ENCODE results near the gene RALGPS1. TPM values are rescaled to one million over a fixed set of nuclear protein-coding genes. Genes with fewer than 3 reads are reported as not detected.
A peak's percentile ranks its signal among the peaks of the same experiment; 100 is the strongest.

The RALGPS1 gene
- total RNA-seq, 2 donors from 2014 or later = 12.5 TPM

DNA sequence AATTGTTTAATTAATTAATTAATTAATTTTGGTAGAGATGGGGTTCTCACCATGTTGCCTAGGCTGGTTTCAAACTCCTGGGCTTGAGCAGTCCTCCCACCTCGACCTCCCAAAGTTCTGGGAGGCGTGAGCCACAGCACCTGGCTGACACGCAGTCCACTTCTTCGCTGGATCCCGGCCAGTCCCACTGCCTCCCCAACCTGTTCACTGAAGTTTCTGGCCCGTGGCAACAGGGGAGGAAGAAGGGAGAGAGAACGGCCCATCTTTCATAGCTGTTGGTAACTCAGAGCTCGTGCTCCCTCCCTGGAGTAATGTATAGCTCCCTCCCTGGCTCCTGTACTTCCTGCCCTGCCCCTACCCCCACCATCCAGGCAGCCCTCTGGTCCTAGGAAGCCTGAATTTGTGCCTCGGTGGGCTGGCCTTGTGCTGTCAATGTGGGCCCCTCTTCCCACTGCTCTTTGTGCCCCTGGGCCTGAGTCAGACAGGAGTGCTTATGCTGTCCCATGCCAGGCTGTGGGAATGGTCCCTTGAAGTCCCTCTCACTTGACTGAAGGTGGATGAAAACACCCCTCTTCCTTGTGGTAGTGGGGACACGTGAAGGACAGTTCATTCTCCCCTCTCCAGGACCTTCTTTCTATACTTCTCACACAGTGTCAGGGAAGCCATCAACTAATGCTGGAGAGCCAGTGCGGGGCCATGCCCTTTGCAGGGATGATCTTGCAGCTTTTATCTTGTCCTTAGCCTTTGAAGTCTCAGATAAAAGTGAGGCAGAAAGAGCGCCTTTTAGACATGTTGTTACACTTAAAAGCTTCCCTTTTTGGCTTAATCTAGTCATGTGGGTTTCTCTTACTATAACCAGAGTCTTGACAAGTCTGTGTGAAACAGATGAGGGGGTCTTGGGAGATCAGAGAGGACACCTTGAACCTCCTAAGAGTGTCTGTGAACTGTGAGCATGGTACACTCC lies 169.8 kb downstream of the RALGPS1 start:
- ATAC-seq (no peak), DNase-seq (no peak)
- intact Hi-C loops (cut with DNase I) = no loop called here

DNA sequence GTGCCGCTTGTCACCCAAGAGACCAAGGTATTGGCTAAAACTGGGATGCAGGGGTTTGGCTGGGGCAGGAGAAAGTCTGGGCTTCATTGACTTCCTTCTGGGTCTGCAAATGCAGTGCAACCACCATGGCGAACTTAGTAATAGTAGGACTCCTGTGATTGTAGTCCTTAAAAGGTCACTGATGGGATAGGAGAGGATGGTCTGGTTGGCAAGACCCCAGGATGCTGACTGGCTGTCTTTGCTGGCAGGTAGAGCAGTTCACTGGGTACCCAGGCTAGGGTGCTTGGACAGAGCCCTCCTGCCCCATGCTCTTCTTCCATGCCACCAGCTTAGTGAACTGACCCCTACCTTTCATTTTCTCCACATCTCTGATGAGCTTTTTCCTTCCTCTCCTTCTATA lies 170.6 kb downstream of the RALGPS1 start:
- ATAC-seq = no peak
- intact Hi-C loops (cut with DNase I) = no loop called here
- no peak for DNase-seq

DNA sequence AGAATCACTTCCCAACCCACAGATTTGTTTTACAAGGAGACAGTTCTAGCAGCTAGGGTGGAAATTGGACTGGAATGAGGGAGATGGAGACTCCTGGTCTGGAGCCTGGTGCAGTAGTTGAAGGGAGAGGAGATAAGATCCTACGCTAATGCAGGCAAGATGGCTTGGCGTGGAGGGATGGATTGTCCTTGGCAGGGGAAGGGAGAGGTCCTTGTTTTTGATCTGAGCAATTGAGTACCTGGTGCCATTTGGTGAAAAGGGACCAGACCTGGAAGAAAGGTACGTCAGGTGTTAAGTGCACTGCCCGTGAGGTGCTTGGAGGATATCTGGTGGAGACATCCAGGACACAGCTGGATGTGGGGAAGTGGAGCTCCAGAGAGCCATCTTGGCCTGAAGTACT lies 172.2 kb downstream of the RALGPS1 start:
- intact Hi-C loops (cut with DNase I) = no loop called here
- no peak for DNase-seq
- no peak for ATAC-seq

DNA sequence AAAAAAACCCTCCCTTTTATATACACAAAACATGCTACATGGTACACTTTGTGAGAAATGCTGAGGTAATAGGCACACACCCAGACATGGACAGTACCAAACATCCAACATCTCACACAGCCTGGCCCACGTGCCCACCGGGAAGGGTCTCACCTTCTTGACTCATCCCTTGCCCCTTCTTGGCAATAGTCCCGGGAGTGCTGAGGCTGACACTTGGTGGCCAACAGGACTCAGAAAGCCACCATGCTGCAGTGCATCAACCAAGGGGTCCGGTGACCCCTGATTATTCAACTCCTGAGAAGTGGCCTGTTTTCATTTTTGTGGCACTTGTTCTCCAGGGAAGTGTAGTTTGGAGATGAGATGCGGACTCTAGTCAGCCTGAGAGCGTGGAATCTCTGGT lies 172.8 kb downstream of the RALGPS1 start:
- DNase-seq (no peak), ATAC-seq (no peak)
- intact Hi-C loops (cut with DNase I) = no loop called here

DNA sequence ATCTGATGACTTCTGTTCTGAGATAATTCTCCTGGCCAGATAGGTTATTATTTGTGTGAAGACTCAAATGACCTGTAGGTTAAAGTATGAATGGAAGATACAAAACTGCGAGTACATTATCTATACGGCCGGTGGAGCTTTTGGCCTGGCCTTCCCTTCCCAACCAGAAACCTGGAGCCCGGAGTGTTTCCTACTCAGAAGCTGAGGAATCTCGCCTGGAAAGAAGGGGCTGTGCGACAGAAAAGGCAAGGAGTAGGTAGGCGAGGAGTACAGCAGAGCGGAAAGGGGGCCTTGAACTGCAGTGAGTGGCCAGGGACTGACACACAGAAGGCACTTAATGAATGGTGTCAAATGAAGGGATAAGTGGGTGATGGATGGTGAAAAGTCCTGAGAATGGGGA lies 173.3 kb downstream of the RALGPS1 start:
- no peak for ATAC-seq
- intact Hi-C loops (cut with DNase I) = no loop called here
- DNase-seq = no peak

DNA sequence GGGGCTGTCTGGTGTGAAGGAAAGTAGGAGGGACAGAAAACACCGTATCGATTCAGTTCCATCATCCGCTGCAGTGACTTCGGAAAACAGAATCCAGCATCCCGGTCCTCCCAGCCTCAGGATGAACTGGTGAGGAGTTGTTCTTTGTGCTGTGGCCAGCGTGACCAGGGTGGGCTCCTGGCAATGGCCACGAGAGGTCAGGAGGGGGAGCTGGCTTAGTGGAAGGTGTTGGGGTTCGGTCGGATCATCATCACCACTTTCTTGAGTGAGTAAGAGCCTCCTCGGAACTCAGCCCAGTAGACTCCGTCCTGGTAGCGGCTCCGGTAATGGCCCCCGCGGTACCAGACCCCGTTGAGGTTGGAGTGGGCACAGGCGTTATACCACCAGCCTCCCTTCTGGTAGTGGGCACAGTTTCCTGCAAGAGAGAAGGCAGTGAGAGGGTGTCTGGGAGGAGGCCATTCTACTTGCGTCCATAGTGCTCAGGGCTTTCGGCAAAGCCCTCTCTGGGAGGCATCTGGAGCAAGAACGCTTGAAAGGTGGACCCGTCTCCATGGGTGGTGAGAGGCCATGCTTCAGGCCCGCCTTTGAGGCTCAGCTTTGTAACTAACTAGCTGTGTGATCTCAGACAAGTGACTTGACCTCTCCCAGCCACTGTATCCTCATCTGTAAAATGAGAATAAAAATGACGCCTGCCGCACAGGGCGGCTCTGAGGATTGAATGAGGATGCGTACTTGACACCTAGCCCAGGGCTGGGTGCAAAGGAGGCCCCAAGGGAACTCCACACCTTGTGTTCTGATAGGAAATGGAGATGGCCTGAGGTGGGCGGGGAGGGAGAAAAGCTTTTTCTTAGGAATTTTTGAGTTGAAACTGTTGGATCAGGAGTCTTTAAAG lies 174.4 kb downstream of the RALGPS1 start:
- intact Hi-C loops (cut with DNase I) = no loop called here
- ATAC-seq = peak in 1 of 2 donors; percentile 3
- DNase-seq = no peak

DNA sequence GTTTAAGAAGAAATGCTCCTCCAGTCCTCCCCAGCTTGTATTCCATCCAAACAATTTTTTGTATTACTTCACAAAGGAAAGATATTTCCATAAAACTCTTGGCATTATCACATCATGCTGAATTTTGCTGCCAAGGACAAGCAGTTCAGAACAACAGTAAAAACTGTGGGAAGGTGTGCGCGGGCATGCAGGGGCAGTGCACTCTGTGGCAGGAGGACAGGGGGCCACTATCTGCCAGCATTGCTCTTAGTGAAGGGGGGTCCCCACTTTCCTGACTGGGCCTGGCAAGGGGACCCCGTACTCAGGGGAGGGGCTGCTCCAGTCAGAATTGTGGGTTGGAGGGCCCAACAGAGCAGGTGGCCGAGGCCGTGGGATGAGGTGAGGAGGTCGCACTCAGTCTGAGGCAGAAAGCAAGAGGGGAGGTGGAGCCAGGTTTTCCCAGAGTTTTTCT lies 175.1 kb downstream of the RALGPS1 start:
- ATAC-seq = peak; percentile 33 to 43
- intact Hi-C loops (cut with DNase I) = no loop called here
- no peak for DNase-seq

DNA sequence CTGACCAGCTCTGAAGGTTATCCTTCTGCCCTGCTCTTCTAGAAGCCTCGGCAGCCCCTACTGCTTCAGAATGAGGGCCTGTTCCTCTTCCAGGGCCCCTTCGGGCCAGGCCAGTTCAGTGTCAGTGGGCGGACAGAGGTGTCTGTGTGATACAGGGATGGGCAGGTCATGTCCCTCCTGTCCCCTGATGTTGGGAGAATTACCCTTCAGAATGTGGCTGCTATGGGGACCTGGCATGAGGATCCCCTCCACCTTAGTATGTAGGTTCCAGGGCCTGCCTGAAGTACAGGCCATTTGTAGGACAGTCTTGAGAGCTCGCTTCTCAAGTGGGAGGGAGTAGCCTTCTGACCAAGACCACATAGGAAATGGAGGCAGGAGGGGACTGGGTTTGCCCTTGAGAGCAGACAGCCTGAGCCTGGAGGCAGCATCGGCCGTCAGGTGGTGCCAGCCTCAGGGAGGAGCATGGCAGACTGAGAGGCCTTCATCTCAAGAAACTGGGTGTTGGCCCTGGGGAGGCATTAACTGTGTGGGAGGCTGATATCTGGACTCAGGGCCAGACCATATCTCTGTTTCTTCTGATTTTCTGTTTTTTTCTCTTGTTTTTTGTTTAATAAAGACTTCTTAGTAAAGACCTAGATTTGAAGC lies 175.9 kb downstream of the RALGPS1 start:
- no peak for DNase-seq
- peak; percentile 36 to 86 for ATAC-seq
- intact Hi-C loops (cut with DNase I) = no loop called here

DNA sequence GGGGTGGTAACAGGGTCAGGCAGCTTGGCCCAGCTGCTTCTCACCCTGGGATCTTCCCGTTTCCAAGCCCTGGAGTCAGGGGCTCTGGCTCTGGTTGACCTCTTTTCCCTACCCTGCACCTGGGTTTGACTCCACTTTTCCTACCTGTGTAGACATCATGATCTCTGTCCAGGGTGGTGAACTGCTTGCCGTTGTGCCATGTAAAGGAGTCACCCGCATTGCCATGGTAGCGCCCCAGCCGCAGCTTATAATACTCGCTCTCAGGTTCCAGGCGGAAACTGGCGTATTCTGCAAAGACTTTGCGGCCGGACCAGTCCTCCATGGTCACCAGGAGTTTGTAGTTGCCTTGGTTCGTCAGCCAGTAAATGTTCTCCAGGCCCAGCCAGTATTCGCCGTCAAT lies 176.9 kb downstream of the RALGPS1 start:
- DNase-seq = no peak
- intact Hi-C loops (cut with DNase I) = no loop called here
- ATAC-seq = no peak

DNA sequence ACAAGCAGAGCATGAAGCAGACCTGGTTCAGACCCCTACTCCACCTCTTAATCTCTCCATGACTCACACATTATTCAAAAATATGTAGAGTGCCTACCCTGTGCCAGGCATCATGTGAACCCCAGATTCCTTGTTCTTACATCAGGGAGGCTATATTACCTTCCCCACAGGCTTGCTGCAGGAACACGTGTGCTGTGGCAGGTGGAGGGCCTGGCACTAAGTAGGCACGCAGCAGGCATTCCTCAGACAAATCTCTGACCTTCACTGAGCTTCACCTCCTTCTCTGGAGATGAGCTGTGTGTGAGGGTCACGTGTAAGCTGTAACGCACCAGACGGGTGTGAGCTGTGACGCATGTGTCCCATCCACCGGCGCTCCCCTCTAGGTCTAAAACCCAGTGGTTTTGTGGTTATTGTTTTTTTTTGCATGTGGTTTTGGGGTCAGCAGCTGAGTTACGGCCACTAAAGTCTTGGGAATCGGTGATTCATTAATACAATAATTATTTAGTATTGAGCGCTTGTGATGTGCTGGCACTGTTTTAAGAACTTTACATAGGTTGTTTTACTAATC lies 177.5 kb downstream of the RALGPS1 start:
- DNase-seq (no peak), ATAC-seq (no peak)
- intact Hi-C loops (cut with DNase I) = no loop called here

DNA sequence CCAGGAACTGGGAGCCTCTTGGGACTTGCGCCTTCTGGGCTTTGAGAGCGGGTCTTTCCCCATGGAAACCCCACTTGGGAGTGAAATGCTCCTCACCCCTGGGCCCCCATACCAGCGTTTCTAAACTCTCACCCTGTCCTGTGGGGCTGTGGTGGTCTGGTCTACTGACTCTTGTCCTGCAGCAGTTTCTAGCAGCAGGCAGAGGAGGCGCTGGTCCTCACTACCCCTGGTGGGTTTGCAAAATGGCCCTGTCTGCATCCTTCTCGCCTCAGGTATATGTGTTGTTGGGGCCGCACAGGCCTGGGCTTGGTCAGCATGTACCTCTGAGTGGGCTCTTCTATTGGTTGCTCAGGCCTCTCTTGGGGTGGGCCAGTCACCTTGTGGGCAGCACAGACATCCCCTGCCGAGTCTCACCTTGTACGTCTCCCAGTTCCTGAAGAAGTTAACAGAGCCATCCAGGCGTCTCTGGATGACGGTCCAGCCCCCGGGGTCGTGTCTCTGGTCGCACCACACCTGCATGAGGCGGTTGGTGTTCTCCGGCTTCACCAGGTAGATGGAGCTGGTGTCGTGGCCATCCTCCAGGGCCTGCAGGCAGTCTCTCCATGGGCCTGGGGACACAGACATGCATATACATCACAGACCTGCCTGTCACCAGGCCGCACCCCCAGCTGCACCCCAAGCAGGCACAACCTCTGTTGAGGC lies 178.9 kb downstream of the RALGPS1 start:
- DNase-seq (no peak), ATAC-seq (no peak)
- intact Hi-C loops (cut with DNase I) = no loop called here

DNA sequence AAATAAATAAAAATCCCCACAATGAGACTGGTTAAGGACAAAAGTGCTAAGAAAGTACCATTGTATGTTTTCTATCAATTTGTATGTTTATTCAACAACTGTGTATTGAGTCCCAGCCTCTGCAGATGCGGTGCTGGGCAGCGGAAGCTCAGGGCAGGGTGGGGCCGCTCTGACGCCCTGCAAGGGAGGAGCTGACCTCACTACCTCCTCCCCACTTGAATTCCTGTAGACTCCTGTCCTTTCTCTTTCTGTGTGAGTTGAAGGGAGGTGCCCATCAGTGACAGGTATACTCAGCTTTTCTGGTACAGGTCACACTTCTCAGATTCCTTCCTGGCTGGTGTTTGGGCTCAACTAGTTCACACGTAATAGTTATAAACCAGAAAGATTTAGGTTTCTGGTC lies 180.8 kb downstream of the RALGPS1 start:
- no peak for DNase-seq
- intact Hi-C loops (cut with DNase I) = no loop called here
- peak; percentile 18 to 70 for ATAC-seq

DNA sequence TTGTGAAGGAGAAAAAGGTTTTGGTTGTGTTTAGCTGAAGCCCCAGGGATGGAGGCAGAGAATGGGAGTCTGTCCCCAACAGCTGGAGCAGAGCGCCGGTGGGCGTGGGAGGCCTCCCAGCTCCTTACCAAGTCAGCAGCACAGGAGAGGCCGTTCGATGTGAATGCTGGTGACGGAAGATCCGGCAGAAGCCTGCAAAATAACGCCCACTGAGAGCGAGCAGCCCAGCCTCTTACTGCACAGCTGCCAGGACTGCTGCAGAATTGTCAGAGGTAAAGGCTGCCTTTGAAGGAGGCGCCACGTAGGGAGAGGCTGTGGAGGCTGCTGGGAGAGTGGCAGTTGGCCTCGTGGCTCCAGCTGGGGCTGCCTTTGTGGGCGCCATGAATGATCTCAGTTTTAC lies 181.6 kb downstream of the RALGPS1 start:
- DNase-seq = no peak
- ATAC-seq = peak in 1 of 2 donors; percentile 77
- intact Hi-C loops (cut with DNase I) = no loop called here

DNA sequence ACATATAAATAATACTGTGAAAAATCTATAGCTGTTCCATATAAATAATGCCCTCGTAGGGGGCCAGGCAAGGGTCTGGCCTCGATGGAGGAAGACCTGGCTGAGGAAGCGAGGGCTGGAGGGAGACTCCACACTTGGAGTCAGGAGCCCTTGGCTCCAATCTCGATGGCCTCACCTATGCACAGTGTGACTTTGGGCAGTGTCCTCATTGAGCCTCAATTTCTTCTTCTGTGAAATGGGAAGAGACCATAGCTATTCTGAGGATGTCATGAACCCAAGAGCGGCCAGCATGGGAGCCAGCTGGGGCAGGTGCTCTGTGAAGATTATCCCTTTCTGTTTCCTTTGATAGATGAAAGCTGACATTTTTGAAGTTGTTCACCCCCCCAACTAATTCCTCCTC lies 183.1 kb downstream of the RALGPS1 start:
- no peak for ATAC-seq
- no peak for DNase-seq

DNA sequence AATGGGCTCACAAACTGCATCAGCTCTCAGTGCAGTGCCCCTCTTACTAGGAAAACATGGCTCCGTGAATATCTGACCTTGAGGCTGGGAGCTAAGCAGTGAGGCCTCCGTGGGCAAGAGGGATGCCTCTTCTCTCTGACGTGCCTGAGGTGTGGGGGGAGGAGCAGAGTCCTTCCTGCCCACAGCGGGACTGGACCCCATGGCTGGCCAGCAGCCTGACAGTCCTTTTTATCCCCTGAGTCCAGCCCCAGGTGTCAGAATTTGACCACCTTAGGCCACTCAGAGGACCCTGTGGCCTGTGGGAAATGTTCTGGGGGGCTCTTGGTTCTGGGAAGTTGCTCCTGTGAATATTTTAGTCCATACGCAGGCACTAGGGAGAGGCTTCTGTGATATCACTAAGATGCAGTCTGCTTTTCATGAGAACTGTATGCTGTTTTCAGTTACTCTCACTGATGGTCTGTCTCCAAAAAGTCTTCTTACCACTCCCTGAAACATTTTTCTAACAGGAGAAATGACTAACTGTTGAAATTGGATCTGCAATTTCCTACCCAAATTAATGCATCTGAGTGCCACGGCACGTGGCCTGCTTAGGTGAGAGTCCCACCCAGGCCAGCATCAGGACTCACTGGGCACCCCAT lies 184.5 kb downstream of the RALGPS1 start:
- DNase-seq (no peak), ATAC-seq (peak in 1 of 2 donors; percentile 19)
- intact Hi-C loops (cut with DNase I) = no loop called here

More for the DNA sequence above, 183.1 kb downstream of the RALGPS1 start:
- intact Hi-C loops (cut with DNase I) = no loop called here

DNA sequence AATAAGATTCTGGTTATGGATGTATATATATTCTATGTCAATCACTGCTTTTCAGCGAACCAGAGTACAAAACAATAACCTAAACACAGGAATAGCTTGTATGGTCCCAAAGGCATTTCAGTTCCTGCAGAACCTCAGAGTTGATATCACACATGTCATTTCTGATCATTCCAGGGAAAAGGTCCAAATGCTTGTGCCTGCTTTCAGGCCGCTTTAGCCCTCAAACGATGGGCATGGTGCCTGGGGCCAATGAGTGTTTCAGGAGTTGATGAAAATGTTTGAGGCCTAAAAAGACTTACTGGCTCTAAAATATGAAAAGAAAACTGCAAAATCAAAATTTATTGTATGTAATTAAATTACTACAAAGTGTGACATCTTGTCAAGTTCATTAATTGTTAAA lies 185.1 kb downstream of the RALGPS1 start:
- ATAC-seq = peak in 1 of 2 donors; percentile 25
- intact Hi-C loops (cut with DNase I) = no loop called here
- no peak for DNase-seq

DNA sequence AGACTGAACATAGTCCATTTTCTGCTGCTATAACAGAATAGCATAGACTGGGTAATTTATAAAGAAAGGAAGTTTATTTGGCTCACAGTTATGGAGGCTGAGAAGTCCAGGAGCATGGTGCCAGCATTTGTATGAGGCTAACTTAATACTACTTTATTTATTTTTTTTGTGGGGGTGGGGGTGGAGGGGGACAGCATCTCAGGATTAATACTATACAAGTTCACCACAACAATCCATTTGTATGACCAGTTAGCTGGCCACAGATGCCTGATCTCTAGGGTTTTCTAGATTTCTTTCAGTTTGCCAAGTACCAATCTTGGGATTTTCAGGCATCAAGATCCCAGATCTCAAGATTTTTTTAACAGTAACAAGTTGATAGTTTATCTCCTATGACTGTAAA lies 187.6 kb downstream of the RALGPS1 start:
- DNase-seq (no peak), ATAC-seq (no peak)
- intact Hi-C loops (cut with DNase I) = no loop called here

DNA sequence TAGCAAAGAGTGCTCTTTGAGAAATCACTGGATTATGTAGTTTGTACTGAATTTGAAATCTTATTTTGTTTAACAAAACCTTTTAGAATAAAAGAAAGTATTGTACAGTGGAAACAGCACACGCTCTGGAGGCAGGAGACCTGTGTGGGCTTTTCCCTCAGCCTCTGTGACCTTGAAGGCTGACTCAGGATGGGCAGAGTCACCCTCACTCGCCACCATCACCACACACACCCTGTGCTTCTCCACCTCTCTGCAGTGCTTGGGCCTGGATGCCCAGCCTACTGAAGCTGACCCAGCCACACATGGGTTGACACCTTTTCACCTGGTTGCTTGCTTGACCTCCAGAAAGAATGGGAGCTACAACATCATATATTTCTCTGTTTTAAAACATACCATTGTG lies 188.2 kb downstream of the RALGPS1 start:
- intact Hi-C loops (cut with DNase I) = no loop called here
- DNase-seq (no peak), ATAC-seq (no peak)
